HEK293T (cell line): ENCODE measurements around the gene DUOX1.

ENCODE experiments used
- FOXK2 ChIP-seq: fragments of 450-650 bp; IDR thresholded peaks from 2 replicates; pipeline ENCODE4 v1.6.1; 2016; ENCODE audit warnings: mild to moderate bottlenecking
- LEF1 ChIP-seq: fragments of 450-650 bp; IDR thresholded peaks from 2 replicates; pipeline ENCODE4 v1.6.1; 2017; ENCODE audit warnings: mild to moderate bottlenecking, borderline replicate concordance
- SP1 ChIP-seq: fragments of 450-650 bp; IDR thresholded peaks from 2 replicates; pipeline ENCODE4 v1.6.1; 2017
- ZNF384 ChIP-seq: fragments of 450-650 bp; IDR thresholded peaks from 2 replicates; pipeline ENCODE4 v1.6.1; 2016

- TF ChIP-seq LEF1 (no peak), FOXK2 (no peak), ZNF384 (no peak), SP1 (no peak)
These were observed 15.1 kb upstream of the DUOX1 start for GRCh38 chr15:45114751-45115085.
